Stimulated activated CD4-positive, alpha-beta T cell treated with anti-CD3 and anti-CD28 coated beads, Interleukin-1b, Interleukin-23, amount 100 ng/mL, for 48 hours (primary cell): Measurements from ENCODE around the gene CKAP5.
A peak's percentile ranks its signal among the peaks of the same experiment; 100 is the strongest.
"Not testable (repeated sequence)": the region's sequence is repeated elsewhere in the genome, so short reads cannot be mapped to it uniquely, and the experiment has no call there.

Experiments
- DNase-seq: peaks from one replicate; pipeline ENCODE4 v3.0.0-alpha.2; 2020

The CKAP5 gene

DNA sequence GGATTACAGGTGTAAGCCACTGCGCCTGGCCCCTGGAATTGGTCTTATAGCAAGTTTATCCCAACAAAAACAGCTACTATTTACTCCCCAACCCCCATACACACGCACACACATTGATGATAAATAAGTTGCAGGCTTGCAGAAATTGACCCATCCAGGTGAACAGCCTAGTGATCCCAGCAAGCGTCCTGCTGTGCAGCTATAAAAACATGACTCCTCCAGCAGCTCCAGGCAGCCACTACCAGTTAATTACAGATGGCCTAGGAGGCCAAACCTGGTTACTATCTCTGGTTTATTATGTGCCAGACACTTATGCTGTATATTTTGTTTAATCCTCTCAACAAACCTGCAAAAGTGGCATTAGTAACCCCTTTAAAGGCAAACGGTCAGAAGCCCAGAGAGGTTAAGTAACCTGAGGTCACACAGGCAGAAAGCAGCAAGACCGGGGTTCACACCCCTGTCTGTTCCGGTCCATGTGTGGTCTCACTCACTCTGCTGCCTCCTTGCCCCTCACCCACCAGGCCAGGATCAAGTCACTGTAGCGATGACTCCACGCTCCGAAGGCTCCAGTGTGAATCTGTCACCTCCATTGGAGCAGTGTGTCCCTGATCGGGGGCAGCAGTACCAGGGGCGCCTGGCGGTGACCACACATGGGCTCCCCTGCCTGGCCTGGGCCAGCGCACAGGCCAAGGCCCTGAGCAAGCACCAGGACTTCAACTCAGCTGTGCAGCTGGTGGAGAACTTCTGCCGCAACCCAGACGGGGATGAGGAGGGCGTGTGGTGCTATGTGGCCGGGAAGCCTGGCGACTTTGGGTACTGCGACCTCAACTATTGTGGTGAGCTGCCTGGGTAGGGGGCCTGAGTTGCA lies 120.5 kb downstream of the CKAP5 start:
- DNase-seq = no peak

DNA sequence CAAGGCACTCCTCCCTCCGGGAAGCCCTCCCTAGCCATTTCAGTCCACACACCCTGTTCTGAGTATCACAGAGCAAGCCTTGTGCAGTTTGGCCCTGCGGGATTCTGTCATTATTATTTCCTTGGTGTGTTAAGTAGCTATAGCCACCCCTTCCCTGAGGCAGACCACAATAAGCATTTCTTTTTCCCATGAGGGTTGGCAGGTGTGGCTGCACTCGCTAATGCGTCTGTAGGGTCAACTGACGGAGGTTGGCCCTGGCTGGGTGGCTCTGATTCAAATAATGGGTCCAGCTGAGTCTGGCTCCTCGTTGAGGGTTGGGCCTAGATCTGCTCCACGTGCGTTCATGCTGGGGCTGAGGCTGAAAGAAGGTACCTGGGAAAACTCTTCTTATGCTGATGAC lies 122.0 kb downstream of the CKAP5 start:
- DNase-seq = no peak

DNA sequence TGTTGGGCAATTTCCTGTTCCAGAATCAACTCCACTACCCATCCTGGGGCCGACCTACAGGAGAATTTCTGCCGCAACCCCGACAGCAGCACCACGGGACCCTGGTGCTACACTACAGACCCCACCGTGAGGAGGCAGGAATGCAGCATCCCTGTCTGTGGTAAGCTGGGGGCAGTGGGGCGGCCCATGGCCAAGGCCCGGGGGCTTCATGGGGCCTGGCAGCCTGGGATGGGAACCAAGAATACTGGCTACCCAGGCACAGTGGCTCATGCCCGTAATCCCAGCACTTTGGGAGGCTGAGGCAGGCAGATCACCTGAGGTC lies 122.8 kb downstream of the CKAP5 start:
- no peak for DNase-seq

DNA sequence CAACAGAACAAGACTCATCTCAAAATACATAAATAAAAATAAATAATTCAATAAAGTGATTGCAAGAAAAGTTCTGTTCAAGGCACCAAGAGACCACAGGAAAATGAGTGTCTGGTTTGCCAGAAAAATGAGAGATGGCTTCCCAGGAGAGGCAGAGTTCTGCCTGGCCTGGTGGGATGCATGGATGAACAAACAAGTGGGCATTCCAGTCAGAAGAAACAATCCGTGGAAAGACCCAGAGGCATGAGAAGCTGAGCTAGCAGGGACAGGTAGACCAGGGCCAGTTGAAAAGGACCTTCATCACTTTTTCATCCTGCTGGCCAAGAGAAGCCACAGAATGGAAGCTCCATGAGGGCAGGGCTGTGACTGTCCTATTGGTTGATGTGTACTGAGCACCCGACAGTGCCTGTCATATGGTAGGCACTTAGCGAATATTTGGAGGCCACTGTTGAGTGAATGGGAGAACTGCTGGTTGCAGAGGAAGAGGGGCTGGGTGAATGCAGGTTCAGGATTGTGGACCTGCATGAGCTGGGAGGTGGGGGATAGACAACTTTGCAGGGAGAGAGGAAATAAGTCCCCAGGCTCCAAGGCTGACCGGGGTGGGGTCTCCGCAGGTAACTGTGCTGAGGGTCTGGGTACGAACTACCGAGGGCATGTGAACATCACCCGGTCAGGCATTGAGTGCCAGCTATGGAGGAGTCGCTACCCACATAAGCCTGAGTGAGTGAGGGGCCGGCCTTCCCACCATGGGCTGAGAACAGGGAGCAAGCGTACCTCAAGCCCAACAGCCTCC lies 123.3 kb downstream of the CKAP5 start:
- DNase-seq = no peak

DNA sequence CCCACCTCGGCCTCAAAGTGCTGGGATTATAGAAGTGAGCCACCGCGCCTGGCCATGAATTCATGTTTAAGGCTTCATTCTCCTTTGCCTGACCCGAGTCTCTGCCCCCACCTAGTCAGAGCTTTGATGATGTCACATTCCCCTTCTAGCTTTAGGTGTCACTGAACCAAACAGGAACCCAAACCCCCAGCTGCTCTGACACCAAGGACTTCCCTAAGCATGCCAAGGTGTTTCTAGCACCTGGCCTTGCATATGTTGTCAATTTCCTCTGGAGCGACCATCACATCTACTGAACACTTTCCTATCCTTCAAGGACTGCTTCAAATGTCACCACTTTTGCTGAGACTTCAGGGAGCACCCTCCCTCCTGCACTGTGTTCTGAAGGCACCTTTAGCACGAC lies 124.8 kb downstream of the CKAP5 start:
- no peak for DNase-seq

DNA sequence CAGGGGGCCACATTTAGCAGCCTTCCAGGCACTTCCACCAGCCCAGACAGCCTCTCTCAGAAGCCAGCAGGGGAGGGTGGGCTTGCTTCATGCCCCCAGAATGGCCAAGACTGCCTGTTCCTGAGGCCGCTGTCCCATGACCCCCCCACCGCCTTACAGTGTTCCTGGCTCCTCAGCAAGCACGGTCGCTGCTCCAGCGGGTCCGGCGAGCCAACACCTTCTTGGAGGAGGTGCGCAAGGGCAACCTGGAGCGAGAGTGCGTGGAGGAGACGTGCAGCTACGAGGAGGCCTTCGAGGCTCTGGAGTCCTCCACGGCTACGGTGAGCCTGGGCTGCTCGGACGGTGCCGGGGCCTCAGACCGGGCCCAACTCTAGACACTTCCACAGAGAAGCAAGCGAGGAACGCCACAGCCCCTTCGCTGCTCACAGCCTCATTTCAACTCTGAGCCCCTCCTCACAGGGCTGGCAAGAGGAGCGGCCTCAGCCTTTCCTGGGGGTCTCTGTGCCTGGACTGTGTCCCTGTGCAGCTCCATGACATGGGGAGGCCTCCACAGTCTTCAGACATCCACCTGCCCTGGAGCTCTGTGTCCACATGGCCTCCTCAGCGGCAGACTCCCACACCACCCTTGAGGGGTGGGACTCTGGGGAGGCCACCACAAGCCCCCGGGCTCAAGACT lies 126.4 kb downstream of the CKAP5 start:
- no peak for DNase-seq

DNA sequence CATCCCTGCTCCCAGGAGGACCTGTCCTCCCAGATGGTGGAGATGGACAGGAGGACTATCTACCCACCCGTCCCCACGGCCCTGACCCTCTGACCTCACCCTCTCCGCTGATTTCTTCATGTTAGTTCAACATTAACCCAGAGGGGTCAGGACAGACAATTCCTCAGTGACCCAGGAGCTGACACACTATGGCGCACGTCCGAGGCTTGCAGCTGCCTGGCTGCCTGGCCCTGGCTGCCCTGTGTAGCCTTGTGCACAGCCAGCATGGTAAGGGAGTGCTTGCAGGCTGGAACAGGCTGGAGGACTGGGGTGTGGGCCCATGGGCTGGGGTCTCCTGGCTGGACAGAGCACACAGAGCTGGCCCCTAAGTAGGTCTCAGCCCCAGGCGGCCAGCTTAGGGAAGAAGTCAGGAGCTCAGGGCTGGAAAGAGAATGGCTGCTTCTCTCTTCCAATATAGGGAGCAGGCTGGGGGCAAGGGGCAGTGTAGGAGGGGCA lies 127.0 kb downstream of the CKAP5 start, which contains the start of gene F2:
Gene F2, plus strand, starts transcription at position 166 of the 495 bp plus-strand sequence. Its CDS starts 23 bp downstream, at position 189.
- no peak for DNase-seq

DNA sequence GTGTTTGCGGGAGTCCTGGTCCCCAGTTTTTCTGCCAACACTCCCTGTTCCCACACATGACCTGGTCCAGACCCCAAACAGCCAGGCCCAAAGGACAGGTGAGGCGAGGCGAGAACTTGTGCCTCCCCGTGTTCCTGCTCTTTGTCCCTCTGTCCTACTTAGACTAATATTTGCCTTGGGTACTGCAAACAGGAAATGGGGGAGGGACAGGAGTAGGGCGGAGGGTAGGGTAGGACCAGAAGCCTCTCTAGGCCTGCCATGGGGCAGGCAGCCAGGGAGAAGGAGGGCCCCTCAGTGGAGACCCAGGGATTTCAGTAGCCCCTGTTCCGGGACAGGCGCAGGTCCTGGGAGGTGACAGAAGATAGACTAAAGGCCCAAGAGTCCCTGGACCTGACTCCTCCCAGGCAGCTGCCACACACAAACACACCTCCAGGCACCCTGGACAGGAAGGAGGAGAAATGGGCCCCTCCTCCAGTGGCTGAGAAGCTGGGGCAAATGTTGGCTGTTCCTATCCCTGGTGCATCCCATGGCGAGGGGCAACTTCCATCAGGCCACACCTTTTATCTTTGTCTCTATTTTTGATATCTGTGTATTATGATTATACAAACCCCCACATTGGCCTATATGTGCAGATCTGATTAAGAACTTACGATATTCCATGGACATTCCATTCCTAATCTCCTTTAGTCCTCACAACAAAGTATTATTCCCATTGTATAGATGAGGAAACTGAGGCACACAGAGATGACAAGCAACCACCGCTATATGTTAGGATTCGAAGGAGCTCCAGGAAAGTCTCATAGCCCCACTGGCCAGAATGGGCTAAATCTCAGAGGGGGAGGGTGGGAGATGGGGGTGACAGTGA lies 127.7 kb downstream of the CKAP5 start:
- no peak for DNase-seq

DNA sequence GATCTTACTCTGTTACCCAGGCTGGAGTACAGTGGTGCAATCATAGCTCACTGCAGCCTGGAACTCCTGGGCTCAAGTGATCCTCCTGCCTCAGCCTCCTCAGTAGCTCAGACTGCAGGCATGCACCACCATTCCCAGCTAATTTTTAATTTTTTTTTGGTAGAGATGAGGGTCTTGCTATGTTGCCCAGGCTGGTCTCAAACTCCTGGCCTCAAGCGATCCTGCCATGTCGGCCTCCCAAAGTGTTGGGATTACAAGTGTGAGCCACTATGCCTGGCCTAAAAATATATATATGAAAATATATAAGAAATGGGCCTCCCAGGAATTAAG lies 128.3 kb downstream of the CKAP5 start:
- DNase-seq = not testable (repeated sequence)

DNA sequence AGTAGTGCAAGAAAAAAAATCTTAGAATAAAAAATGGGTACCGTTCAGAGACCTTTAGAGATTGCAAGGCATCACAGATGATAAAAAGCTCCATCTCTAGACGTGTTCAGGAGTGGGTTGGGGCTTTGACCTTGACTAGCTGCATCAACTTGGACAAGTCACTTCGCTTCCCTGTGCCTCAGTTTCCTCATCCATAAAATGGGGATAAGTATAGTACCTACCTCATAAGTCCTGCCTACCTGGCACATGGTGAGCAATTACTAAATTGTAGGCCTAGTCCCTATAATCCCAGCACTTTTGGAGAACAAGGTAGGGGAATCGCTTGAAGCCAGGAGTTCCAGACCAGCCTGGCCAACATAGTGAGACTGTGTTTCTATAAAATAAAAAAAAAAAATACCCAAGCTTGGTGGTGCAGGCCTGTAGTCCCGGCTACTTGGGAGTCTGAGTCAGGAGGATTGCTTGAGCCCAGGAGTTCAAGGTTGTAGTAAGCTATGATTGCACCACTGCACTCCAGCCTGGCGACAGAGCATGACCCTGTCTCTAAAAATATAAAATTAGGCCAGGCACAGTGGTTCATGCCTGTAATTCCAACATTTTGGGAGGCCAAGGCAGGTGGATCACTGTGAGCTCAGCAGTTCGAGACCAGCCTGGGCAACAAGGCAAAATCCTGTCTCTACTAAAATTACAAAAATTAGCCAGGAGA lies 133.1 kb downstream of the CKAP5 start:
- DNase-seq = no peak

DNA sequence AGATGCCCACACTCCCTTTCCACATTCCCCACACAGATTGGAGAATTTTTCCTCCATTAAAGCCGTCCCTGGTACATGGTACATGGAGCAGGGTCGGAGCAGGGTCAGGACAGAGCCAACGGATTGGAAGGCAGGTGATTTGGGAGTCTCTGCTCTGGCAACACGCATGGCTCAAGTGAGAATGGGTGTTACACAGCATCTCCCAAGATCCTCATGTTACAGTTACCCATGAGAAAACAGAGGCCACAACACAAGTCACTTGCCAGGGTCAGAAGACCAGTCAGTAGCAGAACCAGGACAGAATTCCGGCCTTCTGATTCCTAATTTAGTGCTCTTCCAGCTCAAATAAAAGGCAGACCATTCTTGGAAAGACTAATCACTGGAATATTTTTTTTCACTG lies 134.8 kb downstream of the CKAP5 start:
- DNase-seq = no peak

DNA sequence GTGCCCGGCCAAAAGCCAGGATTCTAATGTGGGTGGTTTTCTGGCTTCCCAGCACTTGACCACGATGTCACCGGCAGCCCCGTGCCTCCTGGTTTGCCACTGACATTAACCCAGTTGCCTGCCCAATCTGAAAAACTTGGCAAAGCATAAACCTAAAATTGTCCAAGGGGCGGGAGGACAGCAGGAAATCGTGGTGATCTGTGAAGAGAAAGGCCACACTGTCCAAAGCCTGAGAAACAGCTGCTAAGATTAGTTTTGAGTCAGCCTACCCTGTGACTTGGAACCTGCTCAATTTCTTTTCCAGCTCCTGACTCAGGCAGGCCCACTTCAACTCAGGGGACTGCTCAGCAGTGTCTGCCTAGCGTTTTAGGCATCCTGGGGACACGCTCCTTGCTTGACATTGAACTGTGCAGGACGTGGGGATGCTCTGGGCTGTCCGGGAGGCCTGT lies 135.2 kb downstream of the CKAP5 start:
- no peak for DNase-seq

DNA sequence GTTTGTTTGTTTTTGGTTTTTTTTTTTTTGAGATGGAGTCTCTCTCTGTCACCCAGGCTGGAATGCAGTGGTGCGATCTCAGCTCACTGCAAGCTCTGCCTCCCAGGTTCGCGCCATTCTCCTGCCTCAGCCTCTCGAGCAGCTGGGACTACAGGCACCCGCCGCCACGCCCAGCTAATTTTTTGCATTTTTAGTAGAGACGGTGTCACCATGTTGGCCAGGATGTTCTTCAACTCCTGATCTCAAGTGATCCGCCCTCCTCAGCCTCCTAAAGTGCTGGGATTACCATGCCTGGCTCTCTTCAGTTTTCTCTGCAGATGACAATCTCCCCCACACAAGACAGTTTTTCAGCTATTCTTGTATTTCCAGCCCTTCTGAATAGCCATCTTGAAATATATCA lies 136.7 kb downstream of the CKAP5 start:
- DNase-seq = not testable (repeated sequence)

DNA sequence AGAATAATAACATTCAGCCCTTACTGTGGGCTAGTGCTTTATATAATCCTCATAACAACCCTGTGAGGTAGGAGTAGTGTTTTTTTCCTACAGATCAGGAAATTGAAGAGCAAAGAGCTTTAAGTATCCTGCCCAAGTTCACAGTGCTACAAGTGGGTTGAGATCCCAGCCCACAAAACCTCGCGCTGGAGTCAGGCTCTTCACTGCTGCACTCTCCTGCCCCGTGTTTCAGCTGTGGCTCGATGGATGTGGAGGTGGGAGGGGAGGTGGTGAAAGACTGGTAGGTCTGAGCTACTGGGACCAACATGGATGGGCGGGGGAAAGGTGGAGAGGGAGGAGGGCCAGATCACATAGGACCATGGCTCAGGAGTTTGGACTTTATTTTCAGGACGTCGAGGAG lies 139.2 kb downstream of the CKAP5 start:
- DNase-seq = no peak

DNA sequence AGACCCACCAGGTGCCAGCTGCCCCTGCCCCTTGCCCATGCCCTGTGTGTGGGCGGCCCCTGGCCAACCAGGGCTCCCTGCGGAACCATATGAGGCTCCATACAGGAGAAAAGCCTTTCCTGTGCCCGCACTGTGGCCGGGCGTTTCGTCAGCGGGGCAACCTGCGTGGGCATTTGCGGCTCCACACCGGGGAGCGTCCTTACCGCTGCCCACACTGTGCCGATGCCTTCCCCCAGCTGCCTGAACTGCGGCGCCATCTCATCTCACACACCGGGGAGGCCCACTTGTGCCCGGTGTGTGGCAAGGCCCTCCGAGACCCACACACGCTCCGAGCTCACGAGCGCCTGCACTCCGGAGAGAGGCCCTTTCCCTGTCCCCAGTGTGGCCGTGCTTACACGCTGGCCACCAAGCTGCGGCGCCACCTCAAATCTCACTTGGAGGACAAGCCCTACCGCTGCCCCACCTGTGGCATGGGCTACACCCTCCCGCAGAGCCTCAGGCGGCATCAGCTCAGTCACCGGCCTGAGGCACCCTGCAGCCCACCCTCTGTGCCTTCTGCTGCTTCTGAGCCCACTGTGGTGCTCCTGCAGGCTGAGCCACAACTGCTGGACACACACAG lies 140.9 kb downstream of the CKAP5 start:
- DNase-seq = no peak

DNA sequence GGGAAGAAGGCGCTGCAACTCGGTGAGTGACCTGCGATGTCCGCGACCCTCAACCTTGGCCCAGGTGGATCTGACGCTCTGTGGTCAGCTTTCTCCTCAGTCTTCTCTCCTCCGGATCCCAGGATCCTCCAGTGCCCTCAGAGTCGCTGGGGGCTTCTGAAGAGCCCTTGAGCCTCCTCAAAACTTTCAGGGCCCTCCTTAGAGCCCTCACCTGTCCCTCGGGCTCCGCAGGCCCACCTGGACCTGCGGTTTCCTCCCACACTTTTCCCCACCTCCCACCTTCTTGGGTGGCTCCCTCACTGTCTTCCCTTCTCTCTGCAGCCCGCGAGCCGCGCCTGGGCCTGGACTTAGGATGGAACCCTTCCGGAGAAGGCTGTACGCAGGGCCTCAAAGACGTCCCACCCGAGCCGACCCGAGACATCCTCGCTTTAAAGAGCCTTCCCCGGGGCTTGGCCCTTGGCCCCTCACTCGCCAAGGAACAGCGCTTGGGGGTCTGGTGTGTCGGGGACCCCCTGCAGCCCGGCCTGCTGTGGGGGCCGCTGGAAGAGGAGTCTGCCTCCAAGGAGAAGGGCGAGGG lies 144.9 kb downstream of the CKAP5 start:
- DNase-seq = no peak

DNA sequence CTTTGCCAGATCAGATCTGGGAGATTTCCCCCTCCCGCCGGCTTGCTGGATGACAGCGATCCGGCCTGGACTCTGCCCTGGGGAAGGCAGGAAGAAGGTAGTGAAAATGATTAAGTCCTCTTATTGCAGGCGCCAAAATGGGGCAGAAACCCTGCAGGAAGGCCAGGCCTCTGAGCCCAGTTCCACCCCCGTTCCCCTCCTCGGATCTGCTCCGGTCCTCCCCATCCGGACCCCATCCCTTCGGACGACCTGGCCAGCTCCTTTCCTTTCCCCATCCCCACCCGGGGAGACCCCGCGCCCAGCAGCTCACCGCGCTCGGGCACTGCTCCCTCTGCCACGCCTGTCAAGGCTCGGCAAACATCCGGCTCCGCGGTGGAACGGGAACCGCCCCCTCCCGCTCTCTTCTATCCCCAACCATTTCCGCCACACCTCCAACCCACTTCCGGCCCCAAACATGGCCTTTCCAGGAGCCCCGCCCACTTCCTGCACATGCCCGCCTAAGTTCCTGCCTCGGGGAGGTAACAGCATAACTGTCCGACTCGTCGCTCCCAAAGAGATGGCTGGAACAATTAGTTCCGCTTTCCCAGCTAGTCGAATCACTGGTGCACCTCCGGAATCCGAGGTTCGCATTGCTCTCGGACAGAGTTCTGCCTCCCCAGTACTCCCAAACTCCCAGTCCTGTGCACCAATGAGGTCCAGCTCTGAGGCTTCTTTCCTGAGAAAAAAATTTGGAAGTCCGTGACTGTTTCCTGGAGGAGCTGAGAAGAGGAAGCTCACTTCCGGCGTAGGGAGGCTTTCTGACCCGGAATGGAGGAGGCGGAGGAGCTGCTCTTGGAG lies 145.6 kb downstream of the CKAP5 start, which contains the start of the genes ARHGAP1 and ZNF408:
Gene ARHGAP1, minus strand, starts transcription at position 379 of the 837 bp plus-strand sequence. CDS start 4,512 bp downstream, outside the sequence.
Gene ZNF408, plus strand, starts transcription at position 791 of the 837 bp plus-strand sequence. Its CDS starts 17 bp downstream, at position 808.
- DNase-seq = peak; percentile 99

DNA sequence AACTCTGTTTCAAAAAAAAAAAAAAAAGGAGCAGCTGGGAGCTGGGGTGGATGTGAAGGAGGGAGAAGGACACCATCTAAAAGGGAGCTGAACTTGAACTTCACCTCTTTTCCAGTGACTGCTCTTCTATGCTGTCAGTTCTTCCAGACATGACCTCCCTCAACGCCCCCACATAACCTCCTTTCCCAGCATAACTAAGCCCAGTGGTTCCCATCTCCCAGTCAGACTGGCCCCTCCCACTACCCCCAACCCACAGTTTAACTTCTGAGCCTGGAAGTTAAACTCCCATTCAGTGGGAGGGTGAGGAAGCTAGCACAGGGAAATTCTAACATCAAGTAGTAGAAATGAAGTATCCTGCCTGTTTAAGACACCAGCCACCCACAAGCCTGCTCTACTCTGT lies 147.5 kb downstream of the CKAP5 start:
- DNase-seq = no peak

DNA sequence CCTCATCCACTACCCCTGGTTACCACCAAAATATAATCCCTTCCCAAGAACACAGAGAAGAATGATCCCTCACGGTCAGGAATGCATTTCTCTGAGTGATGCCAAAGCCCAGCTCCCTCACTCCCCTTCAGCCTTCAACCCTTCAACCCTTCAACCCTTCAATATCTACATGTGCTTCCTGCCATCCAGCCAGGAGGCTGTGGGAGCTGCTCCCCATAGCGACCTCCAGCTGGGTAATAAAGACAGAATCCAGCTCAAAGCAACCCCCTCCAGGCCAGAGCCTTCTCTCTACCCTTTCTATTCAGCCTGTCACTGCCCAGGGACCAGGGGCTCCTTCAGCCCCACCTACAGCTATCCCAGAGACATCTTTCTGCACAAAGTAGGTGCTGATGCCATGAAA lies 148.4 kb downstream of the CKAP5 start:
- no peak for DNase-seq

DNA sequence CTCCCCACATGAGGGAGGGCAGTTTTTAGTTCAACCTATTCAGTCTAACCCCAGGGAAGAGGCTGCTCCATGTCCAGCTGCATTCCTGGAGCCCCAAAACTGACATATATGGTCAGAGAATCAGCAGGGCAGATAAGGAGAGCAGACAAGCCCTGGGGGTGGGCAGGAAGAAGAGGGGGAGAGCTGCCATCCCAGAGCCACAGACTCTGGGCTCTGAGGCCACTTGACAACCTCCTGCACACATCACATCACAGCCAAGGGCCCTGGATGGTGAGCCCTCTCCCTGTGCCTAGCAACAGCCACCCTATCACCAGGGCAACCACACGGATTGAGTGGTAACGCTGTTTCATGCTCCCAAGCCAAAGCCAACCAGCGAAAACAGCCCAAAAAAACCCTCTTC lies 148.8 kb downstream of the CKAP5 start:
- DNase-seq = no peak
